ENCODE measurements around the gene RNF208.
"Not testable (repeated sequence)": the region's sequence is repeated elsewhere in the genome, so short reads cannot be mapped to it uniquely, and the experiment has no call there.

RNF208 gene

GRCh38 chr9:137262909-137263285, 40.9 kb upstream of the RNF208 start:
- no peak for TF ChIP-seq CTCF (IDR thresholded peaks at IDR 0.05; ENCODE audit: low read depth, low read length)
- H3K4me3 ChIP-seq (ENCODE audit: low read depth, low read length), result no peak overlapping the region
- no peak for DNase-seq (ENCODE audit: low read depth)

- not testable (repeated sequence) for H3K4me3 ChIP-seq (ENCODE audit: low read depth, low read length); DNase-seq (ENCODE audit: low read depth)
- peak; percentile 14 for TF ChIP-seq CTCF (IDR thresholded peaks at IDR 0.05; ENCODE audit: low read depth, low read length)
Measured at GRCh38 chr9:137262173-137262908, 40.3 kb upstream of the RNF208 start.

GRCh38 chr9:137256856-137257255, 34.8 kb upstream of the RNF208 start:
- DNase-seq (ENCODE audit: low read depth), result no peak
- H3K4me3 ChIP-seq (ENCODE audit: low read depth, low read length), result peak overlapping the region; percentile 85
- TF ChIP-seq POLR2A (IDR thresholded peaks at IDR 0.05; ENCODE audit: extremely low read depth, insufficient read length) (no peak), MYC (IDR thresholded peaks at IDR 0.05; ENCODE audit: low read depth, low read length) (no peak), MAX (IDR thresholded peaks at IDR 0.05; ENCODE audit: low read depth, low read length) (no peak), CTCF (IDR thresholded peaks at IDR 0.05; ENCODE audit: low read depth, low read length) (no peak)

- H3K4me3 ChIP-seq (ENCODE audit: low read depth, low read length), result peak overlapping the region; percentile 85
- no peak for TF ChIP-seq CTCF (IDR thresholded peaks at IDR 0.05; ENCODE audit: low read depth, low read length)
- no peak for TF ChIP-seq POLR2A (IDR thresholded peaks at IDR 0.05; ENCODE audit: extremely low read depth, insufficient read length)
- TF ChIP-seq MAX (IDR thresholded peaks at IDR 0.05; ENCODE audit: low read depth, low read length), result no peak
- no peak for TF ChIP-seq MYC (IDR thresholded peaks at IDR 0.05; ENCODE audit: low read depth, low read length)
- no peak for DNase-seq (ENCODE audit: low read depth)
Measured at GRCh38 chr9:137256362-137256761, 34.3 kb upstream of the RNF208 start.

- TF ChIP-seq MYC (IDR thresholded peaks at IDR 0.05; ENCODE audit: low read depth, low read length), result no peak
- DNase-seq (ENCODE audit: low read depth), result peak; percentile 65
- peak overlapping the region; percentile 85 for H3K4me3 ChIP-seq (ENCODE audit: low read depth, low read length)
Measured at GRCh38 chr9:137255448-137256114, 33.5 kb upstream of the RNF208 start.

- peak; percentile 90 for DNase-seq (ENCODE audit: low read depth)
- TF ChIP-seq CTCF (IDR thresholded peaks at IDR 0.05; ENCODE audit: low read depth, low read length) (no peak), POLR2A (IDR thresholded peaks at IDR 0.05; ENCODE audit: extremely low read depth, insufficient read length) (peak; percentile 88), MYC (IDR thresholded peaks at IDR 0.05; ENCODE audit: low read depth, low read length) (peak; percentile 39; the same call in 1 of the 2 replicates)
- H3K4me3 ChIP-seq (ENCODE audit: low read depth, low read length), result peak within 1 kb of the TSS; percentile 85
Measured at GRCh38 chr9:137254624-137255447, 32.8 kb upstream of the RNF208 start, which contains the start of gene NELFB. TSS of gene NELFB (plus strand) at chr9:137255327.

All from NB4 (cell line).